Measurements from ENCODE around the gene RHOB. TPM values are rescaled to one million over a fixed set of nuclear protein-coding genes. Genes with fewer than 3 reads are reported as not detected.

The RHOB gene
- polyA plus RNA-seq, 3 donors, result 43.3 to 602 (median 66.3) TPM

DNA sequence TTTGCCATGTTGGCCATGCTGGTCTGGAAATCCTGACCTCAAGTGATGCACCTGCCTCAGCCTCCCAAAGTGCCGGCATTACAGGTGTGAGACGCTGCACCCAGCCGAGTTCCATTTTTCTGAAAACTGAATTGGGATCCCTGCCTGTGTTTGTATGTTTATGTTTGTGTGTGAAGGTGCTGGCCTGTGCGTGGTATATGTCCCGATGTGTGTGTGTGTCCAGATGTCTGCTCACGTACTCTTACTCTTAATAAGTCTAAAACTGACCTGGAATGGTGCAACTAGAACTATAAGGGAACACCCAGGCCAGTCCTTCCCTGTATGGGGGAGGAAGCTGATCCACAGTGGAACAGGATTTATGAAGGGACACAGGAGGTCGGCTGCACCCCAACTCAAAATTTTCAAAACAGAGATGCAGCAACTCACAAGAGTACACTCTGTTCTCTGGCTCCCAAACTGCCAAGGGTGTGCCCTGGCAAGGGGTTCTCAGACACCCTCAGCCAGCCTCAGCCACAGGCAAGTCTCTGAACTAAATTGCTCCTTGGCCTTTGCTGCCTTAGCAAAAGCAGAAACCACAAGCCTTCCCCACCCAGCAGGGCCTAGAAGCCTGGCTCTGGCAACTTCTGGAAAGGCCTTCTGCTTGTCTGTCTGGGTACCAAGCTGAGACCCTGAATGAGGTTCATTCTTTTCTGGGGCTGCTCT is 36.5 kb downstream of the RHOB start:
- no peaks in the 10 kb centered on the region for H3K27me3 ChIP-seq (ENCODE audit: control insufficient read depth in 2 of 2, insufficient read depth in 2 of 2, low read length in 2 of 2)
- peaks cover 0 to 8% of the 10 kb centered on the region in 2 donors for H3K4me1 ChIP-seq (ENCODE audit: control insufficient read depth in 1 of 2, insufficient read depth in 2 of 2, low read length in 2 of 2)
- TF ChIP-seq, protein P1, sequence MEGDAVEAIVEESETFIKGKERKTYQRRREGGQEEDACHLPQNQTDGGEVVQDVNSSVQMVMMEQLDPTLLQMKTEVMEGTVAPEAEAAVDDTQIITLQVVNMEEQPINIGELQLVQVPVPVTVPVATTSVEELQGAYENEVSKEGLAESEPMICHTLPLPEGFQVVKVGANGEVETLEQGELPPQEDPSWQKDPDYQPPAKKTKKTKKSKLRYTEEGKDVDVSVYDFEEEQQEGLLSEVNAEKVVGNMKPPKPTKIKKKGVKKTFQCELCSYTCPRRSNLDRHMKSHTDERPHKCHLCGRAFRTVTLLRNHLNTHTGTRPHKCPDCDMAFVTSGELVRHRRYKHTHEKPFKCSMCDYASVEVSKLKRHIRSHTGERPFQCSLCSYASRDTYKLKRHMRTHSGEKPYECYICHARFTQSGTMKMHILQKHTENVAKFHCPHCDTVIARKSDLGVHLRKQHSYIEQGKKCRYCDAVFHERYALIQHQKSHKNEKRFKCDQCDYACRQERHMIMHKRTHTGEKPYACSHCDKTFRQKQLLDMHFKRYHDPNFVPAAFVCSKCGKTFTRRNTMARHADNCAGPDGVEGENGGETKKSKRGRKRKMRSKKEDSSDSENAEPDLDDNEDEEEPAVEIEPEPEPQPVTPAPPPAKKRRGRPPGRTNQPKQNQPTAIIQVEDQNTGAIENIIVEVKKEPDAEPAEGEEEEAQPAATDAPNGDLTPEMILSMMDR (IDR thresholded peaks at IDR 0.05), result no peak
- H3K36me3 ChIP-seq (replicated peaks in 1 of 2; ENCODE audit: control insufficient read depth in 1 of 2, insufficient read depth in 2 of 2, low read length in 2 of 2), result no peaks in the 10 kb centered on the region
- no peaks in the 10 kb centered on the region for H3K79me2 ChIP-seq (ENCODE audit: insufficient read depth, low read length)
- peaks cover 2 to 13% (median 12%) of the 10 kb centered on the region in 3 donors for H3K27me3 Mint-ChIP-seq (ENCODE audit: low read depth in 3 of 3)
- H3K36me3 Mint-ChIP-seq, result no peaks in the 10 kb centered on the region
- H3K4me2 ChIP-seq (replicated peaks; ENCODE audit: extremely low read depth, low read length, poor library complexity, severe bottlenecking), result no peak overlapping the region
- peaks cover 2 to 10% (median 4%) of the 10 kb centered on the region in 7 donors for H3K9me3 Mint-ChIP-seq
- intact Hi-C loops (cut with micrococcal nuclease), result no loop called here
- no peak for DNase-seq
- peaks cover 9% of the 10 kb centered on the region for H3K4me1 Mint-ChIP-seq
- peak overlapping the region in 2 of 7 donors; percentile 37 to 63 for H3K27ac Mint-ChIP-seq
- no peak overlapping the region for H3K4me3 ChIP-seq (replicated peaks in 1 of 3; ENCODE audit: low read depth in 2 of 3, low read length in 3 of 3)
- no peak overlapping the region for H3K9ac ChIP-seq (ENCODE audit: insufficient read depth, low read length, poor library complexity, severe bottlenecking)
- no peaks in the 10 kb centered on the region for H3K9me3 ChIP-seq (replicated peaks in 1 of 2; ENCODE audit: control insufficient read depth in 1 of 2, insufficient read depth in 1 of 2, low read length in 2 of 2)
- 96% methylated on average over 4 of the region's 7 CpGs for WGBS (ENCODE audit: insufficient coverage)
- H2AFZ ChIP-seq (ENCODE audit: insufficient read depth, low read depth, low read length, poor library complexity, severe bottlenecking), result no peak overlapping the region
- no peak overlapping the region for H3K27ac ChIP-seq (ENCODE audit: low read depth in 1 of 2, low read length in 2 of 2)
- no peak overlapping the region for H3K4me3 Mint-ChIP-seq
- no peaks in the 10 kb centered on the region for H4K20me1 ChIP-seq (ENCODE audit: insufficient read depth, low read length)

DNA sequence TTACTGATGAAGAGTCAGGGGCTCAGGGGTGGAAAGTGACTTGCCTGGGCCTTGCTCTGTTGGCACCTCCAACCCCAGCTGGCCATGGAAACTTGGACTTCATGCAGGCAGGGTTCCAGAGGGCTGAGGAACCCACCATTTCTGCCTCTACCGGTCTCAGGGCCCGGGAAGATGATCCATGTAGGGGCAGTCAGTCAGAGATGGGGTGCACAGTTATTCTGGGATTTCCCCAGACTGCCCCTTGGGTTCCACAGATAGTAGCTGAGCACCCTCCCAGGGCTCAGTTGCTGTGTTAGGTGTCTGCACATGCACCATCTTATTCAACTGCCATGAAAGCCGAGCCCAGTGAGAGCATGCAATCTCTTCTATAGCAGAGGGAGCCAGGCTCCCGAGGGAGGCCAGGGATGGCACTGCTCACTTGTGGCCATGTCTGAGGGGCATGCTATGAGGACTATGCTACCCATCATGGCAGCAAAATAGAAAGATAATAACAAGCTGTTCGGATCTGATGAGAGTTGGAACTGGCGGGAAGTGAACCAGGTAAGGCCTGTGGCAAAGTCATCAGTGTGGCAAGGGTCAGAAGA is 37.3 kb downstream of the RHOB start:
- no peaks in the 10 kb centered on the region for H4K20me1 ChIP-seq (ENCODE audit: insufficient read depth, low read length)
- no peak overlapping the region for H3K4me2 ChIP-seq (replicated peaks; ENCODE audit: extremely low read depth, low read length, poor library complexity, severe bottlenecking)
- H3K9me3 ChIP-seq (replicated peaks in 1 of 2; ENCODE audit: control insufficient read depth in 1 of 2, insufficient read depth in 1 of 2, low read length in 2 of 2), result no peaks in the 10 kb centered on the region
- peaks cover 0 to 8% of the 10 kb centered on the region in 2 donors for H3K4me1 ChIP-seq (ENCODE audit: control insufficient read depth in 1 of 2, insufficient read depth in 2 of 2, low read length in 2 of 2)
- WGBS (ENCODE audit: insufficient coverage), result 93% methylated on average over 6 of the region's 6 CpGs
- no peak overlapping the region for H3K27ac ChIP-seq (ENCODE audit: low read depth in 1 of 2, low read length in 2 of 2)
- H3K27me3 Mint-ChIP-seq (ENCODE audit: low read depth in 3 of 3), result peaks cover 3 to 15% (median 13%) of the 10 kb centered on the region in 3 donors
- DNase-seq, result no peak
- H2AFZ ChIP-seq (ENCODE audit: insufficient read depth, low read depth, low read length, poor library complexity, severe bottlenecking), result no peak overlapping the region
- H3K4me1 Mint-ChIP-seq, result peaks cover 9% of the 10 kb centered on the region
- H3K79me2 ChIP-seq (ENCODE audit: insufficient read depth, low read length), result no peaks in the 10 kb centered on the region
- no peaks in the 10 kb centered on the region for H3K36me3 Mint-ChIP-seq
- H3K4me3 ChIP-seq (replicated peaks in 1 of 3; ENCODE audit: low read depth in 2 of 3, low read length in 3 of 3), result no peak overlapping the region
- TF ChIP-seq, protein P1 (IDR thresholded peaks at IDR 0.05), result no peak
- intact Hi-C loops (cut with micrococcal nuclease), result no loop called here
- H3K9ac ChIP-seq (ENCODE audit: insufficient read depth, low read length, poor library complexity, severe bottlenecking), result no peak overlapping the region
- H3K9me3 Mint-ChIP-seq, result peaks cover 0 to 2% (median 0%) of the 10 kb centered on the region in 7 donors
- H3K4me3 Mint-ChIP-seq, result no peak overlapping the region
- no peaks in the 10 kb centered on the region for H3K36me3 ChIP-seq (replicated peaks in 1 of 2; ENCODE audit: control insufficient read depth in 1 of 2, insufficient read depth in 2 of 2, low read length in 2 of 2)
- H3K27me3 ChIP-seq (ENCODE audit: control insufficient read depth in 2 of 2, insufficient read depth in 2 of 2, low read length in 2 of 2), result no peaks in the 10 kb centered on the region
- H3K27ac Mint-ChIP-seq, result peak overlapping the region in 3 of 7 donors; percentile 41 to 48 (median 47)
